Body of pancreas (tissue), 4 donors: ENCODE data around the gene GRHL1.

ENCODE experiments used
- POLR2A ChIP-seq, 3 donors: fragments of 450-650 bp; IDR thresholded peaks; one replicate each; pipeline ENCODE4 v1.6.1; 2016; ENCODE audit warnings: antibody characterized with exemption in 3 of 3, mild to moderate bottlenecking in 2 of 3
- TF ChIP-seq, protein P1 (sequence below), 7 experiments: fragments of 450-650 bp in 4 of 7; fragments of 200-600 bp in 3 of 7; sonication (generic) in 3 of 7; IDR thresholded peaks; one replicate each; pipeline ENCODE4 v1.5.1; 2016 to 2019; ENCODE audit warnings: antibody characterized with exemption in 7 of 7

DNA sequence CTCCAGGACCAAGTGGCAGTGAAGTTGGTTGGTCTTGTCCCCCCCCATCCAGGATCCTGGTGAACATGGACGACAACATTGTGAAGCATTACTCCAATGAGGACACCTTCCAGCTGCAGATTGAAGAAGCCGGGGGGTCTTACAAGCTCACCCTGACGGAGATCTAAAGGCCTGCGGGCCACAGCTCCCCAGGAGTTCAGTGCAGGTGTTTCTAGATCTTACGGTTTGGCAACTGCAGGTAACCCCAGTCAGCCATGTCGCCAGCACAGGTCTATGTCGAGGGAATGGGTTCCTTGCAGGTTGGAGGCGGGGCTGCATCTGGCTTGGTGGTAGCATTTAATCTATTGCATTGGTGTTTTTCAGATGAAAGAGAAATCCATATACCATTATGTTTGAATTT is 49.0 kb downstream of the GRHL1 start:
- TF ChIP-seq POLR2A (IDR thresholded peaks at IDR 0.05), result no peak
- TF ChIP-seq, protein P1, sequence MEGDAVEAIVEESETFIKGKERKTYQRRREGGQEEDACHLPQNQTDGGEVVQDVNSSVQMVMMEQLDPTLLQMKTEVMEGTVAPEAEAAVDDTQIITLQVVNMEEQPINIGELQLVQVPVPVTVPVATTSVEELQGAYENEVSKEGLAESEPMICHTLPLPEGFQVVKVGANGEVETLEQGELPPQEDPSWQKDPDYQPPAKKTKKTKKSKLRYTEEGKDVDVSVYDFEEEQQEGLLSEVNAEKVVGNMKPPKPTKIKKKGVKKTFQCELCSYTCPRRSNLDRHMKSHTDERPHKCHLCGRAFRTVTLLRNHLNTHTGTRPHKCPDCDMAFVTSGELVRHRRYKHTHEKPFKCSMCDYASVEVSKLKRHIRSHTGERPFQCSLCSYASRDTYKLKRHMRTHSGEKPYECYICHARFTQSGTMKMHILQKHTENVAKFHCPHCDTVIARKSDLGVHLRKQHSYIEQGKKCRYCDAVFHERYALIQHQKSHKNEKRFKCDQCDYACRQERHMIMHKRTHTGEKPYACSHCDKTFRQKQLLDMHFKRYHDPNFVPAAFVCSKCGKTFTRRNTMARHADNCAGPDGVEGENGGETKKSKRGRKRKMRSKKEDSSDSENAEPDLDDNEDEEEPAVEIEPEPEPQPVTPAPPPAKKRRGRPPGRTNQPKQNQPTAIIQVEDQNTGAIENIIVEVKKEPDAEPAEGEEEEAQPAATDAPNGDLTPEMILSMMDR (IDR thresholded peaks at IDR 0.05), result no peak
